ENCODE results near the gene CFLAR.

Gene CFLAR

GRCh38 chr2:201157694-201158093 is 41.7 kb downstream of the CFLAR start:
- Histone ChIP-seq H3F3A (ENCODE audit: insufficient read depth, low read length) (peaks cover 11% of the 10 kb centered on the region; the same call in 1 of the 2 replicates), H3K79me2 (ENCODE audit: low read length) (peaks cover 3% of the 10 kb centered on the region; the same call in 1 of the 2 replicates), H3K27me3 (replicated peaks; ENCODE audit: insufficient read depth, low read length) (no peaks in the 10 kb centered on the region), H2AFZ (ENCODE audit: low read length) (no peak overlapping the region), H3K9me3 (replicated peaks; ENCODE audit: insufficient read depth, low read length) (no peaks in the 10 kb centered on the region), H3K27ac (ENCODE audit: low read length) (peak overlapping the region; percentile 54; the same call in 1 of the 2 replicates), H3K4me2 (ENCODE audit: low read depth, low read length) (peak overlapping the region; percentile 42), H3K9me2 (replicated peaks; ENCODE audit: insufficient read depth, low read length) (no peaks in the 10 kb centered on the region), H3K9ac (ENCODE audit: low read length) (peak overlapping the region; percentile 4; the same call in 1 of the 2 replicates), H3K4me1 (ENCODE audit: low read length) (peaks cover 14% of the 10 kb centered on the region), H3K36me3 (replicated peaks; ENCODE audit: insufficient read depth, low read length) (0 out of 2 replicates have a peak, but pooled peaks cover 5% of the 10 kb centered on the region), H3K4me3 (ENCODE audit: low read length) (no peak overlapping the region), H4K20me1 (ENCODE audit: insufficient read depth, low read length) (no peaks in the 10 kb centered on the region)
- TF ChIP-seq CTCF (IDR thresholded peaks at IDR 0.05; ENCODE audit: low read length) (no peak), EZH2 (optimal IDR thresholded peaks at IDR 0.05; ENCODE audit: low read depth, low read length) (no peak), EZH2phosphoT487 (IDR thresholded peaks at IDR 0.05; ENCODE audit: low read length) (no peak)
- DNase-seq: no peak

- Histone ChIP-seq H3K9ac (ENCODE audit: low read length) (peak overlapping the region; percentile 4; the same call in 1 of the 2 replicates), H3K4me2 (ENCODE audit: low read depth, low read length) (peak overlapping the region; percentile 42), H3K9me2 (replicated peaks; ENCODE audit: insufficient read depth, low read length) (no peaks in the 10 kb centered on the region), H3K79me2 (ENCODE audit: low read length) (peaks cover 3% of the 10 kb centered on the region; the same call in 1 of the 2 replicates), H3K27me3 (replicated peaks; ENCODE audit: insufficient read depth, low read length) (no peaks in the 10 kb centered on the region), H3K9me3 (replicated peaks; ENCODE audit: insufficient read depth, low read length) (no peaks in the 10 kb centered on the region), H4K20me1 (ENCODE audit: insufficient read depth, low read length) (no peaks in the 10 kb centered on the region), H3K36me3 (replicated peaks; ENCODE audit: insufficient read depth, low read length) (0 out of 2 replicates have a peak, but pooled peaks cover 8% of the 10 kb centered on the region), H3K27ac (ENCODE audit: low read length) (peak overlapping the region; percentile 54; the same call in 1 of the 2 replicates), H3F3A (ENCODE audit: insufficient read depth, low read length) (peaks cover 11% of the 10 kb centered on the region; the same call in 1 of the 2 replicates), H3K4me3 (ENCODE audit: low read length) (no peak overlapping the region), H3K4me1 (ENCODE audit: low read length) (peaks cover 14% of the 10 kb centered on the region), H2AFZ (ENCODE audit: low read length) (0 out of 2 replicates have a peak overlapping the region, but pooled peaks have one; percentile 26)
- TF ChIP-seq EZH2phosphoT487 (IDR thresholded peaks at IDR 0.05; ENCODE audit: low read length) (no peak), CTCF (IDR thresholded peaks at IDR 0.05; ENCODE audit: low read length) (peak; percentile 79)
- peak; percentile 77 for DNase-seq
Measured at GRCh38 chr2:201158111-201158929, 42.4 kb downstream of the CFLAR start.

- H3K4me2 ChIP-seq (ENCODE audit: low read depth, low read length): no peak overlapping the region
- no peak overlapping the region for H3K4me3 ChIP-seq (ENCODE audit: low read length)
- no peaks in the 10 kb centered on the region for H3K9me2 ChIP-seq (replicated peaks; ENCODE audit: insufficient read depth, low read length)
- H3F3A ChIP-seq (ENCODE audit: insufficient read depth, low read length): no peaks in the 10 kb centered on the region
- no peaks in the 10 kb centered on the region; the same call in 1 of the 2 replicates for H3K79me2 ChIP-seq (ENCODE audit: low read length)
- H3K27me3 ChIP-seq (replicated peaks; ENCODE audit: insufficient read depth, low read length): no peaks in the 10 kb centered on the region
- no peak for TF ChIP-seq EZH2phosphoT487 (IDR thresholded peaks at IDR 0.05; ENCODE audit: low read length)
- no peak for TF ChIP-seq CTCF (IDR thresholded peaks at IDR 0.05; ENCODE audit: low read length)
- no peak for TF ChIP-seq EZH2 (optimal IDR thresholded peaks at IDR 0.05; ENCODE audit: low read depth, low read length)
- peaks cover 18% of the 10 kb centered on the region; the same call in 1 of the 2 replicates for H3K36me3 ChIP-seq (replicated peaks; ENCODE audit: insufficient read depth, low read length)
- H4K20me1 ChIP-seq (ENCODE audit: insufficient read depth, low read length): no peaks in the 10 kb centered on the region
- no peak for DNase-seq
- H3K9me3 ChIP-seq (replicated peaks; ENCODE audit: insufficient read depth, low read length): no peaks in the 10 kb centered on the region
- H2AFZ ChIP-seq (ENCODE audit: low read length): no peak overlapping the region
- H3K27ac ChIP-seq (ENCODE audit: low read length): no peak overlapping the region
- no peak overlapping the region for H3K9ac ChIP-seq (ENCODE audit: low read length)
- 0 out of 2 replicates have a peak, but pooled peaks cover 3% of the 10 kb centered on the region for H3K4me1 ChIP-seq (ENCODE audit: low read length)
Measured at GRCh38 chr2:201164166-201164565, 48.2 kb downstream of the CFLAR start.
